Nephron (organoid): ENCODE data around the gene FGD5.

Source experiments
- H3K27ac Mint-ChIP-seq, 3 experiments: 2 replicates each; pipeline ENCODE4 v1.8.0; 2020; ENCODE audit warnings: mixed read lengths in 3 of 3, mild to moderate bottlenecking in 2 of 3, moderate library complexity in 1 of 3
- H3K27me3 Mint-ChIP-seq: 2 replicates; pipeline ENCODE4 v1.8.0; 2021; ENCODE audit warnings: low read depth, mild to moderate bottlenecking, moderate library complexity, mixed read lengths
- H3K36me3 Mint-ChIP-seq: 2 replicates; pipeline ENCODE4 v1.8.0; 2020; ENCODE audit warnings: low read depth, mixed read lengths
- H3K4me1 Mint-ChIP-seq: 2 replicates; pipeline ENCODE4 v1.8.0; 2020; ENCODE audit warnings: mixed read lengths
- H3K4me3 Mint-ChIP-seq, 3 experiments: 2 replicates each; pipeline ENCODE4 v1.8.0; 2020; ENCODE audit warnings: mild to moderate bottlenecking in 3 of 3, mixed read lengths in 3 of 3, moderate library complexity in 2 of 3
- H3K9me3 Mint-ChIP-seq: 2 replicates; pipeline ENCODE4 v1.8.0; 2020; ENCODE audit warnings: mixed read lengths
- CTCF ChIP-seq, 3 experiments: fragments of 200-600 bp; sonication (generic); IDR thresholded peaks; one replicate each; pipeline ENCODE4 v1.5.0; 2021; ENCODE audit warnings: antibody characterized with exemption in 3 of 3; ENCODE audit not compliant: unreplicated experiment in 3 of 3

FGD5 gene

GRCh38 chr3:14849638-14850230, 31.0 kb downstream of the FGD5 start:
- Mint-ChIP-seq H3K4me3 (no peak overlapping the region), H3K4me1 (peaks cover 37% of the 10 kb centered on the region), H3K27me3 (peaks cover 47% of the 10 kb centered on the region), H3K9me3 (no peaks in the 10 kb centered on the region), H3K36me3 (no peaks in the 10 kb centered on the region), H3K27ac (peak overlapping the region in 2 of 3 experiments; percentile 41 to 88)
- no peak for TF ChIP-seq CTCF (IDR thresholded peaks at IDR 0.05; ENCODE audit: unreplicated experiment in 3 of 3)

- no peak for TF ChIP-seq CTCF (IDR thresholded peaks at IDR 0.05; ENCODE audit: unreplicated experiment in 3 of 3)
- Mint-ChIP-seq H3K27ac (no peak overlapping the region), H3K4me3 (no peak overlapping the region), H3K36me3 (no peaks in the 10 kb centered on the region), H3K9me3 (peaks cover 14% of the 10 kb centered on the region), H3K4me1 (peaks cover 22% of the 10 kb centered on the region), H3K27me3 (peaks cover 23% of the 10 kb centered on the region)
Measured at GRCh38 chr3:14852058-14852594, 33.4 kb downstream of the FGD5 start.

GRCh38 chr3:14852717-14853116, 34.0 kb downstream of the FGD5 start:
- TF ChIP-seq CTCF (IDR thresholded peaks at IDR 0.05; ENCODE audit: unreplicated experiment in 3 of 3), result no peak
- Mint-ChIP-seq H3K27me3 (peaks cover 21% of the 10 kb centered on the region), H3K36me3 (no peaks in the 10 kb centered on the region), H3K9me3 (peaks cover 14% of the 10 kb centered on the region), H3K27ac (no peak overlapping the region), H3K4me3 (no peak overlapping the region), H3K4me1 (peaks cover 16% of the 10 kb centered on the region)

GRCh38 chr3:14853271-14853951, 34.6 kb downstream of the FGD5 start:
- Mint-ChIP-seq H3K9me3 (peaks cover 14% of the 10 kb centered on the region), H3K27ac (no peak overlapping the region)

GRCh38 chr3:14857506-14857905, 38.7 kb downstream of the FGD5 start:
- Mint-ChIP-seq H3K4me3 (no peak overlapping the region), H3K9me3 (peaks cover 14% of the 10 kb centered on the region), H3K4me1 (peaks cover 18% of the 10 kb centered on the region), H3K27ac (no peak overlapping the region), H3K36me3 (no peaks in the 10 kb centered on the region), H3K27me3 (peaks cover 24% of the 10 kb centered on the region)
- TF ChIP-seq CTCF (IDR thresholded peaks at IDR 0.05; ENCODE audit: unreplicated experiment in 3 of 3), result no peak

More at GRCh38 chr3:14853271-14853951, 34.6 kb downstream of the FGD5 start:
- Mint-ChIP-seq H3K4me3 (no peak overlapping the region), H3K36me3 (no peaks in the 10 kb centered on the region), H3K4me1 (peaks cover 16% of the 10 kb centered on the region), H3K27me3 (peaks cover 24% of the 10 kb centered on the region)
- no peak for TF ChIP-seq CTCF (IDR thresholded peaks at IDR 0.05; ENCODE audit: unreplicated experiment in 3 of 3)
